Measurements from ENCODE around the gene PLXNA2. TPM values are rescaled to one million over a fixed set of nuclear protein-coding genes. Genes with fewer than 3 reads are reported as not detected.
A peak's percentile ranks its signal among the peaks of the same experiment; 100 is the strongest.

The PLXNA2 gene
- total and polyA plus RNA-seq, 2 experiments from 2014 or later: 3.7 to 5.4 TPM

DNA sequence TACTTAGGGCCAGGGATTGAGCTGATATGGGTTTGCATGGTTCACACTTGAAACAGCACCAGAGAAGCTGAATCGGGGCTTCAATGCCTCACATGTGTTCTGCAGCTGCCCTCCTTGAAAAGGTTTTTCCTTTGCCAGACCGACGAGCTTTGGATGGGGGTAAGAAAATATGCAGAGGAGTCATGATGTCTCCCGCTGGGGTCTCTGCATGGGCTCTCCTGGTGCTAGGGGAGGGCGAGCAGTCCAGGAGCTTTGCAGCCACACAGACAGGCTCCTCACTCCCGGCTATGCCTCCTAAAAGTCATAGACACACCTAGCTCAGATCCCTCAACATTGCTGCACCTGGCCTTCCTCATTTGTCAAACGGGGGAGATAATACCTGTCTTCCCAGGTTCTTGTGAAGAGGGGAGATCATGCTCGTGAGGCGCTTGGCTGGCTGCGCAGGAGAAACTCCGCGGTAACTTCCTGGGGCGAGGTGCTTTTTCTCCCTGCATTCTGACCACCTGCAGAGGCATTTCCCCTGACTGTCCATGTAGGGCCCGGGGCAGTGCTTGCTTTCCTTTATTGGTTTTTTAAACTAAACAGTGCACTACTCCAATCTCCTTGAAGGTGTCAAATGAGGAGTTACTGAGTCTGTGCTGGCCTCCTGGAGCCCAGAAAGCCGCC lies 112.4 kb downstream of the PLXNA2 start:
- in situ Hi-C loops (cut with MboI): loop anchor here (25.0 kb wide), 1 partner anchor 106 kb away; the partner anchor contains the start of gene PLXNA2
- H3K9ac ChIP-seq: no peak overlapping the region
- H3K9me2 ChIP-seq (ENCODE audit: insufficient read depth): no peaks in the 10 kb centered on the region
- 75 to 81% methylated on average over 15 of the region's 15 CpGs for WGBS, 2 experiments (ENCODE audit: low coverage in 1 of 2, low lambda C conversion rate in 2 of 2, missing lambda C conversion rate in 2 of 2)
- no peaks in the 10 kb centered on the region for H3K27me3 ChIP-seq (replicated peaks; ENCODE audit: insufficient read depth)
- peaks cover 13% of the 10 kb centered on the region for H3K4me1 ChIP-seq (ENCODE audit: insufficient read depth)
- H3K36me3 ChIP-seq (ENCODE audit: low read depth): no peaks in the 10 kb centered on the region
- H4K20me1 ChIP-seq (ENCODE audit: insufficient read depth): no peaks in the 10 kb centered on the region
- no peaks in the 10 kb centered on the region for H3K9me3 ChIP-seq (ENCODE audit: low read depth)
- no peaks in the 10 kb centered on the region for H3K79me2 ChIP-seq (ENCODE audit: insufficient read depth)
- DNase-seq: no peak
- H3F3A ChIP-seq (ENCODE audit: insufficient read depth): no peaks in the 10 kb centered on the region
- no peak overlapping the region for H3K27ac ChIP-seq
- TF ChIP-seq EZH2phosphoT487 (IDR thresholded peaks at IDR 0.05; ENCODE audit: insufficient read depth, low read depth) (no peak), EZH2 (IDR thresholded peaks at IDR 0.05; ENCODE audit: insufficient read depth, poor library complexity, severe bottlenecking) (no peak)
- H3K4me3 ChIP-seq: no peak overlapping the region
- H3K4me2 ChIP-seq (ENCODE audit: unreplicated experiment): no peak overlapping the region
- H2AFZ ChIP-seq: 0 out of 2 replicates have a peak overlapping the region, but pooled peaks have one; percentile 5

DNA sequence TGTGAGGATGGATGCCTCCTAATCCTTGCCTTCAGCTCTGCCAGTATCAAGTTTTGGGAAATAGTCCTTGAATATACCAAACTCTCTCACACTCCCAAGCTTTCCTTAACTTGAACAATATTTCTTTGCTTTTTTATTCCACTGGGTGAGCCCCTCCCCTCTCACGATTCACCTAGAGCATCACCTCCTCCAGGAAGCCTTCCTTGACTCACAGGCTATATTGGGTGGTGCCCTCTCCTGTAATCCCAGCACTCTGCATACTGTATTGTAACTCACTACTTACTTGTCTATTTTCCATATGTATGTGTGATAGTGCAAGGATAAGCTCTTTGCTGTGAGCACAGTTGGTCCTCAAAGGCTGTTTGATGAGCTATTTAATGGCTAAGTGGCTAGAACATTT lies 114.7 kb downstream of the PLXNA2 start:
- H3K4me2 ChIP-seq (ENCODE audit: unreplicated experiment): no peak overlapping the region
- no peaks in the 10 kb centered on the region for H3K9me3 ChIP-seq (ENCODE audit: low read depth)
- no peak for DNase-seq
- H2AFZ ChIP-seq: no peak overlapping the region
- H3K27ac ChIP-seq: no peak overlapping the region
- H3K36me3 ChIP-seq (ENCODE audit: low read depth): no peaks in the 10 kb centered on the region
- in situ Hi-C loops (cut with MboI): loop anchor here (25.0 kb wide), 1 partner anchor 108 kb away; the partner anchor contains the start of gene PLXNA2
- TF ChIP-seq EZH2 (IDR thresholded peaks at IDR 0.05; ENCODE audit: insufficient read depth, poor library complexity, severe bottlenecking) (no peak), EZH2phosphoT487 (IDR thresholded peaks at IDR 0.05; ENCODE audit: insufficient read depth, low read depth) (no peak)
- no peaks in the 10 kb centered on the region for H3K9me2 ChIP-seq (ENCODE audit: insufficient read depth)
- peaks cover 5% of the 10 kb centered on the region for H3K4me1 ChIP-seq (ENCODE audit: insufficient read depth)
- no peaks in the 10 kb centered on the region for H3K79me2 ChIP-seq (ENCODE audit: insufficient read depth)
- H3K9ac ChIP-seq: no peak overlapping the region
- no peaks in the 10 kb centered on the region for H3K27me3 ChIP-seq (replicated peaks; ENCODE audit: insufficient read depth)
- H3F3A ChIP-seq (ENCODE audit: insufficient read depth): no peaks in the 10 kb centered on the region
- H4K20me1 ChIP-seq (ENCODE audit: insufficient read depth): no peaks in the 10 kb centered on the region
- 88 to 96% methylated on average over 1 of the region's 1 CpG for WGBS, 2 experiments (ENCODE audit: low coverage in 1 of 2, low lambda C conversion rate in 2 of 2, missing lambda C conversion rate in 2 of 2)
- no peak overlapping the region for H3K4me3 ChIP-seq

DNA sequence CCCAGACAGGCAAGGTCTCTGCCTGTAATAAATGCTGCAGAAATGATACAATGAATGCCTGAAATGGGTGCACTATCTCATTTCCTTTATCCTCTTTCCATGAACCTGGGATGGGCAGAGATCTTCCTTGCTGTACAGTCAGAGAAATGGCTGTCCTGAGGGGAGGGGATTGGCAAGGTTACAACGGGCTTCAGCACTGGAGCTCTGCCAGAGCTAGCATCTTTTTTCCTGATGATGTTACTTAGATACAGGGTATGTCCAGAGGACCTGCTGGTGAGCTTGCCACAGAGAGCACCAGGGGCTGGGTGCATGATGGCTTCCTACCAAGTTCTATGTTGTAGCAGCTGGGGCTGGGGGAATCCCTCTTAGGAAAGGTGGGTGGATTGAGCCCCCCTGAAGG lies 115.1 kb downstream of the PLXNA2 start:
- WGBS, 2 experiments (ENCODE audit: low coverage in 1 of 2, low lambda C conversion rate in 2 of 2, missing lambda C conversion rate in 2 of 2): 5 to 6% methylated on average over 1 of the region's 1 CpG
- no peak overlapping the region for H3K9ac ChIP-seq
- no peaks in the 10 kb centered on the region for H3K79me2 ChIP-seq (ENCODE audit: insufficient read depth)
- H3K4me1 ChIP-seq (ENCODE audit: insufficient read depth): peaks cover 5% of the 10 kb centered on the region
- H3K9me3 ChIP-seq (ENCODE audit: low read depth): no peaks in the 10 kb centered on the region
- H3K9me2 ChIP-seq (ENCODE audit: insufficient read depth): no peaks in the 10 kb centered on the region
- H3K4me2 ChIP-seq (ENCODE audit: unreplicated experiment): no peak overlapping the region
- H4K20me1 ChIP-seq (ENCODE audit: insufficient read depth): no peaks in the 10 kb centered on the region
- no peak for DNase-seq
- no peak for TF ChIP-seq EZH2phosphoT487 (IDR thresholded peaks at IDR 0.05; ENCODE audit: insufficient read depth, low read depth)
- H3F3A ChIP-seq (ENCODE audit: insufficient read depth): no peaks in the 10 kb centered on the region
- H3K36me3 ChIP-seq (ENCODE audit: low read depth): no peaks in the 10 kb centered on the region
- in situ Hi-C loops (cut with MboI): loop anchor here (25.0 kb wide), 1 partner anchor 108 kb away; the partner anchor contains the start of gene PLXNA2
- no peak overlapping the region for H3K27ac ChIP-seq
- H2AFZ ChIP-seq: no peak overlapping the region
- H3K4me3 ChIP-seq: no peak overlapping the region
- no peaks in the 10 kb centered on the region for H3K27me3 ChIP-seq (replicated peaks; ENCODE audit: insufficient read depth)

DNA sequence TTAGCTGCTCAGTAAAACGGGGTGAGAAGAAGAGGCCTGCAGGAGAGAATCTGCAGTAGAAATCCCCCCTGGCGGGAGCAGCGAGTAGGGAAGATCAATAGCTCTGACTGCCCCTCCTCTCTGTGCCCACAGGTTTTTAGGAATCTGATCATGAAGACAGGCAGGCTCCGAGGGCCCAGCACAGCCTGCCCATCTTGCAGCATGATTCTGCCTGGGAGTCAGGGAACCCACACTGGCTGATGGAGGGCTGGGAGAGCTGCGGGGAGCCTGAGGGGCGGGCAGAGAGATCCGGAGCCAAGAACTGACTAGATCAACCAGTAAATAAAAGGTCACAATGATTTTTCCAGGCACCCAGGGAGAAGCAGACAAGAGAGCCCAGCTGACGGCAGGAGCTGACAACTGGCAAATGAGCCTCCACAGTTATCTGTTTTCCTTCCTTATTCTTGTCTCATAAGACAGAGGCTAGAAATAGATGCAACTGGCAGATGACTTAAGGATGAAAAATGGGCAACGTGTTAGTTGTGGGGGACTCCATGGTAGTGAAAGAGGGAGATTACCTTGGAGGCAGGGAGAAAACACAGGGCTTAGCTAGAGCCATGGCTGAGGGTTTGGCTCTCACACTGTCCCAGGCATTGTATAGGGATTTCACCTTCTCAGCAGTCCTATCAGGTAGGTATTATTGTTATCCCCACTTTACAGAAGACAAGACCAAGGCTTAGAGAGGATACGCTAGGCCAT lies 116.2 kb downstream of the PLXNA2 start:
- TF ChIP-seq EZH2 (IDR thresholded peaks at IDR 0.05; ENCODE audit: insufficient read depth, poor library complexity, severe bottlenecking) (no peak), EZH2phosphoT487 (IDR thresholded peaks at IDR 0.05; ENCODE audit: insufficient read depth, low read depth) (no peak)
- in situ Hi-C loops (cut with MboI): loop anchor here (25.0 kb wide), 1 partner anchor 109 kb away; the partner anchor contains the start of gene PLXNA2
- Histone ChIP-seq H3K4me1 (ENCODE audit: insufficient read depth) (peaks cover 5% of the 10 kb centered on the region), H3K4me2 (ENCODE audit: unreplicated experiment) (no peak overlapping the region), H3K79me2 (ENCODE audit: insufficient read depth) (no peaks in the 10 kb centered on the region), H3K27ac (no peak overlapping the region), H3F3A (ENCODE audit: insufficient read depth) (no peaks in the 10 kb centered on the region), H3K4me3 (no peak overlapping the region), H3K36me3 (ENCODE audit: low read depth) (no peaks in the 10 kb centered on the region), H3K9me2 (ENCODE audit: insufficient read depth) (no peaks in the 10 kb centered on the region), H2AFZ (no peak overlapping the region), H3K9me3 (ENCODE audit: low read depth) (no peaks in the 10 kb centered on the region), H3K9ac (no peak overlapping the region), H3K27me3 (replicated peaks; ENCODE audit: insufficient read depth) (no peaks in the 10 kb centered on the region), H4K20me1 (ENCODE audit: insufficient read depth) (no peaks in the 10 kb centered on the region)
- WGBS, 2 experiments (ENCODE audit: low coverage in 1 of 2, low lambda C conversion rate in 2 of 2, missing lambda C conversion rate in 2 of 2): 74 to 77% methylated on average over 10 of the region's 10 CpGs
- no peak for DNase-seq
